ENCODE data around the gene AMPD3.

DNA sequence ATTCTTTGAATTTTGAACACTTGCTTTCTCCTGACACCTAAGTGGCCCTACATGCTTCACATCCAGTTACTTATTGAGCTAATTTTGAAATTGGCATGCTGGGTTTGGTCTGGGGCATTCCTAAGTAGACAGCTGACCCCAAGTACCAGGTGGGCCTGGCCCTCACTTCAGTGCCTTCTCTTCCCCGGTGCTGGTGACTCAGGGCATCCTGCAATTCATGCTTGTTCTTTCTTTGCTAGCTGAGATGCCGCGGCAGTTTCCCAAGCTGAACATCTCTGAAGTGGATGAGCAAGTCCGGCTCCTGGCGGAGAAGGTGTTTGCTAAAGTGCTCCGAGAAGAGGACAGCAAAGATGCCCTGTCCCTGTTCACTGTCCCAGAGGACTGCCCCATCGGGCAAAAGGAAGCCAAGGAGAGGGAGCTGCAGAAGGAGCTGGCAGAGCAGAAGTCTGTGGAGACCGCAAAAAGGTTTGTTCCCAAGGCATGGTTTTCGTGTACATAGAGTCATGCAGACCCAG lies 6.3 kb downstream of the AMPD3 start:
- TF ChIP-seq CTCF (IDR thresholded peaks at IDR 0.05 in 8 of 11, conservative IDR thresholded peaks at IDR 0.05 in 3 of 11) (no peak), POLR2A (IDR thresholded peaks at IDR 0.05) (no peak), POLR2AphosphoS5 (IDR thresholded peaks at IDR 0.05) (no peak)
